ENCODE results near the gene NCKAP1. TPM values are rescaled to one million over a fixed set of nuclear protein-coding genes. Genes with fewer than 3 reads are reported as not detected.
A peak's percentile ranks its signal among the peaks of the same experiment; 100 is the strongest.

NCKAP1 gene
- total and polyA plus RNA-seq, 7 donors = 39.6 to 206 (median 160) TPM

GRCh38 chr2:182918961-182919652, 119.2 kb downstream of the NCKAP1 start:
- intact Hi-C loops (cut with DNase I) = no loop called here
- DNase-seq = no peak
- Histone ChIP-seq H3K4me3 (no peak overlapping the region), H3K36me3 (peaks cover 0 to 40% (median 3%) of the 10 kb centered on the region in 4 donors), H3K27ac (no peak overlapping the region), H3K9me3 (no peaks in the 10 kb centered on the region), H3K27me3 (no peaks in the 10 kb centered on the region), H3K4me1 (peaks cover 0 to 17% (median 4%) of the 10 kb centered on the region in 4 donors)
- no peak for TF ChIP-seq CTCF (IDR thresholded peaks at IDR 0.05)
- no peak for TF ChIP-seq POLR2AphosphoS5 (IDR thresholded peaks at IDR 0.05)
- TF ChIP-seq EP300 (IDR thresholded peaks at IDR 0.05) = no peak
- TF ChIP-seq POLR2A (IDR thresholded peaks at IDR 0.05) = no peak
- WGBS, 2 donors = 56 to 70% methylated on average over 1 of the region's 1 CpG

GRCh38 chr2:182917924-182918323, 120.3 kb downstream of the NCKAP1 start:
- DNase-seq = no peak
- intact Hi-C loops (cut with DNase I) = no loop called here
- no peaks in the 10 kb centered on the region for H3K27me3 ChIP-seq
- no peak overlapping the region for H3K4me3 ChIP-seq
- TF ChIP-seq POLR2A (IDR thresholded peaks at IDR 0.05) = no peak
- no peak overlapping the region for H3K27ac ChIP-seq
- H3K36me3 ChIP-seq = peaks cover 0 to 42% (median 3%) of the 10 kb centered on the region in 4 donors
- H3K4me1 ChIP-seq = peaks cover 0 to 14% (median 4%) of the 10 kb centered on the region in 4 donors
- no peaks in the 10 kb centered on the region for H3K9me3 ChIP-seq

- 95 to 97% methylated on average over 2 of the region's 2 CpGs for WGBS, 2 donors
- no peaks in the 10 kb centered on the region for H3K27me3 ChIP-seq
- no peaks in the 10 kb centered on the region for H3K9me3 ChIP-seq
- intact Hi-C loops (cut with DNase I) = no loop called here
- no peak overlapping the region for H3K4me3 ChIP-seq
- no peak for DNase-seq
- H3K4me1 ChIP-seq = peaks cover 0 to 19% (median 4%) of the 10 kb centered on the region in 4 donors
- H3K27ac ChIP-seq = peak overlapping the region in 1 of 4 donors; percentile 48
- H3K36me3 ChIP-seq = peaks cover 0 to 33% (median 3%) of the 10 kb centered on the region in 4 donors
- no peak for TF ChIP-seq POLR2AphosphoS5 (IDR thresholded peaks at IDR 0.05)
- no peak for TF ChIP-seq POLR2A (IDR thresholded peaks at IDR 0.05)
- TF ChIP-seq CTCF (IDR thresholded peaks at IDR 0.05) = no peak
- TF ChIP-seq EP300 (IDR thresholded peaks at IDR 0.05) = no peak
These were observed 121.8 kb downstream of the NCKAP1 start for GRCh38 chr2:182916417-182916816.

GRCh38 chr2:182915369-182916326, 122.6 kb downstream of the NCKAP1 start:
- WGBS, 2 donors = 88 to 92% methylated on average over 6 of the region's 6 CpGs
- intact Hi-C loops (cut with DNase I) = no loop called here
- Histone ChIP-seq H3K4me3 (no peak overlapping the region), H3K27me3 (no peaks in the 10 kb centered on the region), H3K9me3 (no peaks in the 10 kb centered on the region), H3K4me1 (peaks cover 0 to 19% (median 4%) of the 10 kb centered on the region in 4 donors), H3K27ac (peak overlapping the region in 1 of 4 donors; percentile 48), H3K36me3 (peaks cover 0 to 34% (median 3%) of the 10 kb centered on the region in 4 donors)
- no peak for TF ChIP-seq EP300 (IDR thresholded peaks at IDR 0.05)
- TF ChIP-seq POLR2AphosphoS5 (IDR thresholded peaks at IDR 0.05) = no peak
- no peak for TF ChIP-seq POLR2A (IDR thresholded peaks at IDR 0.05)
- no peak for TF ChIP-seq CTCF (IDR thresholded peaks at IDR 0.05)
- DNase-seq = no peak

- Histone ChIP-seq H3K9me3 (no peaks in the 10 kb centered on the region), H3K36me3 (peaks cover 0 to 41% (median 3%) of the 10 kb centered on the region in 4 donors), H3K4me1 (peaks cover 0 to 19% (median 4%) of the 10 kb centered on the region in 4 donors), H3K27ac (peak overlapping the region in 1 of 4 donors; percentile 48), H3K27me3 (no peaks in the 10 kb centered on the region), H3K4me3 (no peak overlapping the region)
- intact Hi-C loops (cut with DNase I) = no loop called here
- TF ChIP-seq POLR2AphosphoS5 (IDR thresholded peaks at IDR 0.05) = no peak
- TF ChIP-seq CTCF (IDR thresholded peaks at IDR 0.05) = no peak
- no peak for TF ChIP-seq EP300 (IDR thresholded peaks at IDR 0.05)
- no peak for TF ChIP-seq POLR2A (IDR thresholded peaks at IDR 0.05)
- WGBS, 2 donors = 67 to 87% methylated on average over 1 of the region's 1 CpG
- no peak for DNase-seq
These were observed 123.4 kb downstream of the NCKAP1 start for GRCh38 chr2:182914852-182915251.

All from sigmoid colon (tissue), 7 donors.